K562 (cell line): ENCODE results near the gene APOC1. TPM values are rescaled to one million over a fixed set of nuclear protein-coding genes. Genes with fewer than 3 reads are reported as not detected.

Experiments used
- CBX1 ChIP-seq: sonication (generic); IDR thresholded peaks from 2 replicates; pipeline ENCODE4 v1.6.1; 2016; ENCODE audit warnings: antibody characterized with exemption, low read depth, mild to moderate bottlenecking
- GTF2E2 ChIP-seq: fragments of 200-800 bp; sonication (Bioruptor generic); IDR thresholded peaks from 2 replicates; pipeline ENCODE4 v1.6.1; 2016; ENCODE audit warnings: missing genetic modification characterization, missing compliant biosample characterization
- HDAC8 ChIP-seq: fragments of 450-650 bp; IDR thresholded peaks from 2 replicates; pipeline ENCODE4 v1.6.1; 2016; ENCODE audit warnings: mild to moderate bottlenecking, missing genetic modification characterization, moderate library complexity, missing compliant biosample characterization
- HINFP ChIP-seq: fragments of 450-650 bp; conservative IDR thresholded peaks from 2 replicates; pipeline ENCODE4 v1.6.1; 2016; ENCODE audit warnings: missing genetic modification characterization, low read depth, mild to moderate bottlenecking, control low read depth, missing compliant biosample characterization
- HNRNPK ChIP-seq: fragments of 200-400 bp; formaldehyde crosslinking; IDR thresholded peaks from one replicate; pipeline ENCODE4 v1.6.1; 2018; ENCODE audit warnings: mild to moderate bottlenecking, low read depth, low read length; ENCODE audit not compliant: poor library complexity, severe bottlenecking
- IFI16 ChIP-seq: fragments of 250-450 bp; sonication (Bioruptor Pico); IDR thresholded peaks from 2 replicates; pipeline ENCODE4 v2.1.2; 2022; ENCODE audit warnings: mild to moderate bottlenecking, inconsistent platforms
- KLF16 ChIP-seq: IDR thresholded peaks from 2 replicates; pipeline ENCODE4 v1.6.1; 2016; ENCODE audit warnings: antibody characterized with exemption
- L3MBTL2 ChIP-seq: fragments of 450-650 bp; IDR thresholded peaks from 2 replicates; pipeline ENCODE4 v1.6.1; 2016; ENCODE audit warnings: mild to moderate bottlenecking, moderate library complexity
- RAD21 ChIP-seq, 2 experiments: fragments of 250-450 bp in 1 of 2; fragments of 450-650 bp in 1 of 2; sonication (Bioruptor Pico) in 1 of 2; formaldehyde crosslinking in 1 of 2; IDR thresholded peaks in 1 of 2; conservative IDR thresholded peaks in 1 of 2; 2 replicates each; pipeline versions ENCODE4 v1.4.0 to v1.8.0; 2020 to 2022; ENCODE audit warnings: mild to moderate bottlenecking in 2 of 2, moderate library complexity in 1 of 2
- TFAP4 ChIP-seq: sonication (generic); formaldehyde crosslinking; IDR thresholded peaks from 2 replicates; pipeline ENCODE4 v1.8.0; 2022; ENCODE audit warnings: missing genetic modification reagents, mild to moderate bottlenecking, moderate library complexity, borderline replicate concordance
- TFE3 ChIP-seq: fragments of 450-650 bp; formaldehyde crosslinking; IDR thresholded peaks from 2 replicates; pipeline ENCODE4 v1.4.0; 2020; ENCODE audit warnings: mild to moderate bottlenecking, mixed read lengths
- ZFP1 ChIP-seq: fragments of 450-650 bp; formaldehyde crosslinking; IDR thresholded peaks from 2 replicates; pipeline ENCODE4 v1.4.0; 2020; ENCODE audit warnings: mild to moderate bottlenecking, mixed read lengths
- ZNF274 ChIP-seq: IDR thresholded peaks from 2 replicates; pipeline ENCODE4 v1.6.1; 2011; ENCODE audit warnings: low read depth, mild to moderate bottlenecking, low read length, moderate library complexity, borderline replicate concordance
- ZNF354B ChIP-seq: fragments of 250-450 bp; sonication (Bioruptor Pico); IDR thresholded peaks from 2 replicates; pipeline ENCODE4 v1.4.0; 2020
- ZNF398 ChIP-seq: fragments of 250-450 bp; sonication (Bioruptor Pico); IDR thresholded peaks from 2 replicates; pipeline ENCODE4 v1.8.0; 2021; ENCODE audit warnings: moderate library complexity, mild to moderate bottlenecking, inconsistent platforms
- ZNF699 ChIP-seq: fragments of 250-450 bp; sonication (Bioruptor Pico); IDR thresholded peaks from 2 replicates; pipeline ENCODE4 v1.8.0; 2021; ENCODE audit warnings: mild to moderate bottlenecking, moderate library complexity; ENCODE audit not compliant: insufficient replicate concordance
- polyA plus RNA-seq, 8 experiments: library from polyadenylated mRNA; depleted of rRNA in 4 of 8; stranded (reverse) in 5 of 8; unstranded in 3 of 8; fragments of >200 nt; fragmentation: Nextera tagmentation in 2 of 8; fragmentation: Illumina TruSeq in 1 of 8; extraction: Ambion mirVana in 2 of 8; extraction: Trizol in 1 of 8; gene quantifications; 2 replicates each; pipeline versions ENCODE4 v1.2.1 to v1.2.3, GENCODE V29; 2011 to 2014; ENCODE audit warnings: inconsistent platforms in 1 of 8, missing spikeins in 1 of 8
- total RNA-seq, 7 experiments: library from RNA; depleted of rRNA in 6 of 7; stranded (reverse); fragments of >200 nt in 6 of 7; fragmentation: Illumina TruSeq in 2 of 7; extraction: Trizol in 2 of 7; gene quantifications; 2 replicates each; pipeline versions ENCODE4 v1.2.1 to v1.2.3, GENCODE V29; 2011 to 2021; ENCODE audit warnings: low replicate concordance in 1 of 7
- TF ChIP-seq, protein P1 (sequence below): fragments of 450-650 bp; formaldehyde crosslinking; IDR thresholded peaks from 2 replicates; pipeline ENCODE4 v1.4.0; 2022; ENCODE audit warnings: missing genetic modification characterization

The APOC1 gene
- total and polyA plus RNA-seq, 9 of the 15 experiments (the other 6 are each of a cell fraction or from before 2014, with no cell fraction given): 115 to 408 (median 220) TPM

GRCh38 chr19:44903602-44904425 lies 10.6 kb upstream of the APOC1 start (continued):
- TF ChIP-seq TFE3 (CRISPR knock-in tag) (no peak), CBX1 (no peak), ZNF354B (CRISPR knock-in tag) (peak; percentile 68), HINFP (no peak), ZNF699 (CRISPR knock-in tag) (no peak), RAD21 (CRISPR knock-in tag; conservative IDR thresholded peaks at IDR 0.05 in 1 of 2, IDR thresholded peaks at IDR 0.05 in 1 of 2) (peak; percentile 92), ZNF274 (no peak), TFAP4 (peak; percentile 41; the same call in 1 of the 2 replicates), ZFP1 (CRISPR knock-in tag) (0 out of 2 replicates have a peak, but pooled peaks have one; percentile 11), KLF16 (peak; percentile 45), ZNF398 (CRISPR knock-in tag) (no peak), L3MBTL2 (no peak; the same call in 1 of the 2 replicates), GTF2E2 (tag) (no peak), HNRNPK (no peak), IFI16 (CRISPR knock-in tag) (no peak), HDAC8 (tag) (no peak)
- TF ChIP-seq, protein P1, sequence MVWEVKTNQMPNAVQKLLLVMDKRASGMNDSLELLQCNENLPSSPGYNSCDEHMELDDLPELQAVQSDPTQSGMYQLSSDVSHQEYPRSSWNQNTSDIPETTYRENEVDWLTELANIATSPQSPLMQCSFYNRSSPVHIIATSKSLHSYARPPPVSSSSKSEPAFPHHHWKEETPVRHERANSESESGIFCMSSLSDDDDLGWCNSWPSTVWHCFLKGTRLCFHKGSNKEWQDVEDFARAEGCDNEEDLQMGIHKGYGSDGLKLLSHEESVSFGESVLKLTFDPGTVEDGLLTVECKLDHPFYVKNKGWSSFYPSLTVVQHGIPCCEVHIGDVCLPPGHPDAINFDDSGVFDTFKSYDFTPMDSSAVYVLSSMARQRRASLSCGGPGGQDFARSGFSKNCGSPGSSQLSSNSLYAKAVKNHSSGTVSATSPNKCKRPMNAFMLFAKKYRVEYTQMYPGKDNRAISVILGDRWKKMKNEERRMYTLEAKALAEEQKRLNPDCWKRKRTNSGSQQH (CRISPR knock-in tag): peak; percentile 20; the same call in 1 of the 2 replicates
